T-helper 22 cell (primary cell): Measurements from ENCODE around the gene OR2AE1.
"Not testable (repeated sequence)": the region's sequence is repeated elsewhere in the genome, so short reads cannot be mapped to it uniquely, and the experiment has no call there.

Experiments
- DNase-seq: peaks from one replicate; pipeline ENCODE4 v3.0.0-alpha.2; 2020; ENCODE audit warnings: low read depth

OR2AE1 gene

GRCh38 chr7:99876933-99877332, at the start of gene OR2AE1:
Gene OR2AE1 (minus strand): TSS chr7:99877033. CDS start chr7:99877033, 0 bp downstream.
- DNase-seq, result no peak

GRCh38 chr7:99926321-99926720, 49.5 kb upstream of the OR2AE1 start:
- DNase-seq, result no peak

GRCh38 chr7:99923200-99923599, 46.4 kb upstream of the OR2AE1 start:
- no peak for DNase-seq

GRCh38 chr7:99920149-99920548, 43.3 kb upstream of the OR2AE1 start:
- no peak for DNase-seq

GRCh38 chr7:99919814-99920112, 42.9 kb upstream of the OR2AE1 start:
- DNase-seq, result no peak

- DNase-seq, result peak; percentile 80
These were observed 42.4 kb upstream of the OR2AE1 start, which contains the start of gene TRIM4 for GRCh38 chr7:99918959-99919813. Gene TRIM4 (minus strand): TSS chr7:99919530. CDS start chr7:99919401, 129 bp downstream.

- DNase-seq, result no peak
These were observed 34.1 kb upstream of the OR2AE1 start for GRCh38 chr7:99910976-99911375.

- no peak for DNase-seq
These were observed 24.7 kb upstream of the OR2AE1 start for GRCh38 chr7:99901581-99901980.

GRCh38 chr7:99899830-99900519, 23.1 kb upstream of the OR2AE1 start:
- no peak for DNase-seq

GRCh38 chr7:99898836-99899235, 22.0 kb upstream of the OR2AE1 start:
- no peak for DNase-seq

GRCh38 chr7:99898023-99898357, 21.2 kb upstream of the OR2AE1 start:
- DNase-seq, result no peak

- no peak for DNase-seq
These were observed 20.6 kb upstream of the OR2AE1 start for GRCh38 chr7:99897322-99898022.

GRCh38 chr7:99894738-99895137, 17.9 kb upstream of the OR2AE1 start:
- no peak for DNase-seq

GRCh38 chr7:99893280-99893679, 16.4 kb upstream of the OR2AE1 start:
- no peak for DNase-seq

GRCh38 chr7:99890348-99890747, 13.5 kb upstream of the OR2AE1 start:
- DNase-seq, result not testable (repeated sequence)

GRCh38 chr7:99888366-99888765, 11.5 kb upstream of the OR2AE1 start:
- not testable (repeated sequence) for DNase-seq

- DNase-seq, result no peak
These were observed 4.5 kb upstream of the OR2AE1 start for GRCh38 chr7:99881370-99881769.

- DNase-seq, result no peak
These were observed 342 bp downstream of the OR2AE1 start for GRCh38 chr7:99876491-99876890.

- DNase-seq, result no peak
These were observed 8.6 kb downstream of the OR2AE1 start for GRCh38 chr7:99868246-99868645.

GRCh38 chr7:99867477-99867876, 9.4 kb downstream of the OR2AE1 start:
- DNase-seq, result not testable (repeated sequence)

GRCh38 chr7:99863847-99864440, 12.9 kb downstream of the OR2AE1 start:
- no peak for DNase-seq

- no peak for DNase-seq
These were observed 16.3 kb downstream of the OR2AE1 start for GRCh38 chr7:99860281-99861127.
